SU-DHL-6 (cell line): ENCODE results near the gene SPINK2.

Experiments
- H2AFZ ChIP-seq: fragments of 200-600 bp; sonication (generic); 2 replicates; pipeline ENCODE4 v1.6.1; 2014; ENCODE audit warnings: low read depth, mild to moderate bottlenecking, moderate library complexity, mixed read lengths, antibody characterized with exemption, low read length; ENCODE audit not compliant: severe bottlenecking
- H3F3A ChIP-seq: fragments of 200-600 bp; shearing (Covaris generic); 2 replicates; pipeline ENCODE4 v1.6.0; 2016; ENCODE audit warnings: antibody characterized with exemption, mild to moderate bottlenecking; ENCODE audit not compliant: insufficient read depth
- H3K27ac ChIP-seq: fragments of 200-600 bp; sonication (generic); 2 replicates; pipeline ENCODE4 v1.5.1; 2016; ENCODE audit warnings: low read depth, mild to moderate bottlenecking, low read length, moderate library complexity, mixed read lengths
- H3K27me3 ChIP-seq: fragments of 200-600 bp; sonication (generic), shearing (Covaris generic); 2 replicates; pipeline ENCODE4 v1.6.0; 2014; ENCODE audit warnings: mild to moderate bottlenecking, low read length
- H3K36me3 ChIP-seq: fragments of 200-600 bp; sonication (generic); 2 replicates; pipeline ENCODE4 v1.6.1; 2014; ENCODE audit warnings: mild to moderate bottlenecking, low read length, mixed read lengths
- H3K4me2 ChIP-seq: fragments of 300-600, 200-600 bp; shearing (Covaris generic), sonication (generic); 2 replicates; pipeline ENCODE4 v1.6.0; 2014; ENCODE audit warnings: low read length, low read depth, mild to moderate bottlenecking; ENCODE audit not compliant: poor library complexity, severe bottlenecking
- H3K4me3 ChIP-seq: fragments of 200-600 bp; sonication (generic); 2 replicates; pipeline ENCODE4 v1.5.1; 2014; ENCODE audit warnings: antibody characterized with exemption, low read length, mild to moderate bottlenecking, mixed read lengths; ENCODE audit not compliant: insufficient read depth, poor library complexity, severe bottlenecking
- H3K79me2 ChIP-seq: fragments of 200-600 bp; sonication (generic); 2 replicates; pipeline ENCODE4 v1.6.1; 2014; ENCODE audit warnings: mild to moderate bottlenecking, low read length, moderate library complexity; ENCODE audit not compliant: insufficient read depth
- H3K9ac ChIP-seq: fragments of 200-600 bp; sonication (generic); 2 replicates; pipeline ENCODE4 v1.7.0; 2014; ENCODE audit warnings: mild to moderate bottlenecking, low read length
- H3K9me2 ChIP-seq: fragments of 200-600 bp; sonication (generic); replicated peaks from 2 replicates; pipeline ENCODE4 v1.6.1; 2014; ENCODE audit warnings: low read length; ENCODE audit not compliant: insufficient read depth
- H3K9me3 ChIP-seq: fragments of 200-600 bp; sonication (generic); 2 replicates; pipeline ENCODE4 v1.6.1; 2014; ENCODE audit warnings: low read length, mixed read lengths; ENCODE audit not compliant: insufficient read depth
- H4K20me1 ChIP-seq: fragments of 200-600 bp; sonication (generic); 2 replicates; pipeline ENCODE4 v1.6.1; 2014; ENCODE audit warnings: low read depth, mild to moderate bottlenecking, antibody characterized with exemption, low read length, moderate library complexity, mixed read lengths
- EZH2phosphoT487 ChIP-seq: fragments of 200-600 bp; sonication (generic), shearing (Covaris generic); conservative IDR thresholded peaks from 2 replicates; pipeline ENCODE4 v1.6.1; 2018; ENCODE audit warnings: mild to moderate bottlenecking, antibody characterized with exemption, low read length, moderate library complexity, mixed read lengths
- TF ChIP-seq, protein P1 (sequence below): fragments of 200-600 bp; sonication (generic); IDR thresholded peaks from one replicate; pipeline ENCODE4 v1.5.1; 2017; ENCODE audit warnings: antibody characterized with exemption, mild to moderate bottlenecking, low read length, moderate library complexity; ENCODE audit not compliant: insufficient read depth, poor library complexity, severe bottlenecking

SPINK2 gene

DNA sequence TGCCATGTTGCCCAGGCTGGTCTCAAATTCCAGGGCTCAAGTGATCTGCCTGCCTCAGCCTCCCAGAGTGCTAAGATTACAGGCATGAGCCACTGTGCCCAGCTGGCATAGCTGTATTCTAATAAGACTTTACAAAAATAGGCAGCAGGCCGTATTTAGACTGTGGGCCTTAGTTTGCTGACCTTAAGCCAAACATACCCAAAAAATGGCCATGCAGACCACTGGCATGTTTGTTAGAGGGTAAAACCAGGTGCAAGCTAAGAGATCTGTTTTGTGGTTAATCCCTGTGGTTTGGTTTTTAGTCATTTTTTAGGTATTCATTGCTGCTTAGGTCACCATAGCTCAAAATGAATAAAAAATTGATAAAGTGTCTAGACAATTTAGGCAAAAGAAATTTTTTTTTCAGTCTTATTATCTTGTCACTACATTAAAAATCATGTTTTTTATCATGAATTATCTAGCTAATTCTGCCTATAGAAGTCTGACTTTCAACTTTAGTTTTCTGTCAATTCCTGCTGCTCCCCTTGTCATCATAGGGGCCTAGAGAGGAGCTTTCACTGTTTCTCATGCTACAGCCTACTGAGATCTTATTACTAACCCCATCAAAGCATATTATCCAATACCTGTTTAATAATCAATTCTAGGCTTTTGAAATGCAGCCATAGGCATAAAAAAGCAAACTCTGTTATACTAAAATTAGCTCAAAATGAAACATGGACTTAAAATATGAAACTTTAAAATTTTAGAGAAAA, 7.5 kb upstream of the SPINK2 start:
- Histone ChIP-seq H3F3A (no peaks in the 10 kb centered on the region), H3K27ac (no peak overlapping the region), H3K79me2 (no peaks in the 10 kb centered on the region), H2AFZ (no peak overlapping the region), H3K4me3 (no peak overlapping the region), H3K9me2 (no peaks in the 10 kb centered on the region), H3K27me3 (no peaks in the 10 kb centered on the region), H3K9ac (no peak overlapping the region), H3K9me3 (no peaks in the 10 kb centered on the region), H3K36me3 (no peaks in the 10 kb centered on the region), H3K4me2 (no peak overlapping the region), H4K20me1 (no peaks in the 10 kb centered on the region)
- TF ChIP-seq EZH2phosphoT487 = no peak
- TF ChIP-seq, protein P1, sequence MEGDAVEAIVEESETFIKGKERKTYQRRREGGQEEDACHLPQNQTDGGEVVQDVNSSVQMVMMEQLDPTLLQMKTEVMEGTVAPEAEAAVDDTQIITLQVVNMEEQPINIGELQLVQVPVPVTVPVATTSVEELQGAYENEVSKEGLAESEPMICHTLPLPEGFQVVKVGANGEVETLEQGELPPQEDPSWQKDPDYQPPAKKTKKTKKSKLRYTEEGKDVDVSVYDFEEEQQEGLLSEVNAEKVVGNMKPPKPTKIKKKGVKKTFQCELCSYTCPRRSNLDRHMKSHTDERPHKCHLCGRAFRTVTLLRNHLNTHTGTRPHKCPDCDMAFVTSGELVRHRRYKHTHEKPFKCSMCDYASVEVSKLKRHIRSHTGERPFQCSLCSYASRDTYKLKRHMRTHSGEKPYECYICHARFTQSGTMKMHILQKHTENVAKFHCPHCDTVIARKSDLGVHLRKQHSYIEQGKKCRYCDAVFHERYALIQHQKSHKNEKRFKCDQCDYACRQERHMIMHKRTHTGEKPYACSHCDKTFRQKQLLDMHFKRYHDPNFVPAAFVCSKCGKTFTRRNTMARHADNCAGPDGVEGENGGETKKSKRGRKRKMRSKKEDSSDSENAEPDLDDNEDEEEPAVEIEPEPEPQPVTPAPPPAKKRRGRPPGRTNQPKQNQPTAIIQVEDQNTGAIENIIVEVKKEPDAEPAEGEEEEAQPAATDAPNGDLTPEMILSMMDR = no peak

DNA sequence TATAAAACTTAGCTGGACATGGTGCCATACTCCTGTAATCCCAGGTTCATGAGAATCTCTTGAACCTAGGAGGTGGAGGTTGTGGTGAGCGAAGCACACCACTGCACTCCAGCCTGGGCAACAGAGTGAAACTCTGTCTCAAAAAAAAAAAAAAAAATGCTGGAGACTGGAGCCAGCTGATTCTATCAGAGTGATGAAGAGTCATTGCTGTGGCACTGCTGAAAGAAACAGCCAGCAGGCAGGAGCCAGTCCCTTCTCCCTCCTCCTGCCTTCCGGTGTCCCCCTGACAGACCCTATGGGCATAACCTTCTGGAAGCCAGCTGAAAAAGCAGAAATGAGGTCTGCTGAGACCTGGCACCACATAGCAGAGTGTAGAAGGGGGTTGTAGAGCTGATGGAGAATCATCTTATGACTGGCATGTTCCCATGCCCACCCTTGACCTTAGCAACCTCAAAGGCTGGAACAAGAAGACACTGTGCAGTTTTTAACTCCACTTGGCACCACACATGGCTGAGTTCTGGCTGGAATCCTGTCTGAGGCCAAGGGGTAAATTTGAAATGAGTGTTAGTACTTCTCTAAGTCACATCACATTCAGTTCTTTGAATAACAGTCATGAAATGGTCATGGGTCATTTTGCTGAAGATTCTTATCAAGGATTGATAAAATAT, 2.6 kb upstream of the SPINK2 start:
- TF ChIP-seq, protein P1 = no peak
- no peak for TF ChIP-seq EZH2phosphoT487

DNA sequence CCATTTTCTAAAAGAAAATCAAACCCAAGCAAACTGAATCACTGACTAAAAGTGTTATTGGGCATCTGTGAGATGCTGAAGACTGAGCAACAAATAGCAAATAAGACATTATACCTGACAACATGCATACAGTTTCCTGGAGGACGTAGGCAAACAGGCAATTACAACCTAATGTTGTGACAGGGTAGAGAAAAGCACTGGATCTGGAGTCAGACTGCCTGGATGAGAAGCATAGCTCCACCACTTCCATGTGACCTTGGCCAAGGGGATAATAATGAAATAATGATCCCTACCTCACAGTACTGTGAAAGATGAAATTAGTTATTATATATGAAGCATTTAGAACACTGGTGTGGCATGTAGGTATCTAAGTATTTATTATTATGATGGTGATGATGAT, 2.7 kb downstream of the SPINK2 start:
- Histone ChIP-seq H2AFZ (no peak overlapping the region), H3K9me2 (no peaks in the 10 kb centered on the region), H3K9ac (no peak overlapping the region), H4K20me1 (no peaks in the 10 kb centered on the region), H3K27me3 (no peaks in the 10 kb centered on the region), H3F3A (peaks cover 6% of the 10 kb centered on the region; the same call in 1 of the 2 replicates), H3K4me2 (peak overlapping the region; percentile 5), H3K36me3 (no peaks in the 10 kb centered on the region), H3K9me3 (no peaks in the 10 kb centered on the region), H3K79me2 (no peaks in the 10 kb centered on the region), H3K27ac (peak overlapping the region; percentile 37; the same call in 1 of the 2 replicates), H3K4me3 (no peak overlapping the region)
- TF ChIP-seq EZH2phosphoT487 = no peak
- TF ChIP-seq, protein P1 = no peak

More for the DNA sequence above, 2.6 kb upstream of the SPINK2 start:
- peaks cover 6% of the 10 kb centered on the region; the same call in 1 of the 2 replicates for H3F3A ChIP-seq
- H2AFZ ChIP-seq = no peak overlapping the region
- no peak overlapping the region for H3K9ac ChIP-seq
- H3K4me2 ChIP-seq = no peak overlapping the region
- H3K9me2 ChIP-seq = no peaks in the 10 kb centered on the region
- H3K27ac ChIP-seq = no peak overlapping the region
- H3K9me3 ChIP-seq = no peaks in the 10 kb centered on the region
- no peaks in the 10 kb centered on the region for H4K20me1 ChIP-seq
- H3K79me2 ChIP-seq = no peaks in the 10 kb centered on the region
- no peaks in the 10 kb centered on the region for H3K36me3 ChIP-seq
- H3K4me3 ChIP-seq = no peak overlapping the region
- no peaks in the 10 kb centered on the region for H3K27me3 ChIP-seq
